ENCODE measurements around the gene RAI14.
A peak's percentile ranks its signal among the peaks of the same experiment; 100 is the strongest.

Gene RAI14

DNA sequence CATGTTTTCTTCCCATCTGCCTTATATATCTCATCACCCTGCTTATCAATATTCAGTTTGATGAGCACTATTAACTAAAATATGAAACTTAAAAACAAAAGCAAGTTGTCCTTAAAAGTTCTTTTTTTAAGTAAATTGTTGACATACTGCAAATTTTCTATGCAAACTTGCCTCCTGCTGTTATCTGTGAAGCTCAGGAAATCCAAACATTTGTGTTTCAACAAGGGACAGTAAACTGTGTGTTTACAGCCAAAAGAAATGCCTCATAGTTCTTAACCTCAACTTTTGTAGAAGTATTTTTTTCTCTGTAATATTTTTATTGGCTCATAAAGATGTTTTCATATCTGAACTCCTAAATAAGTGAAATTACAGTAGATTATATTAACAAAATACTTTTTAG, 175.2 kb downstream of the RAI14 start:
- no peak for DNase-seq

DNA sequence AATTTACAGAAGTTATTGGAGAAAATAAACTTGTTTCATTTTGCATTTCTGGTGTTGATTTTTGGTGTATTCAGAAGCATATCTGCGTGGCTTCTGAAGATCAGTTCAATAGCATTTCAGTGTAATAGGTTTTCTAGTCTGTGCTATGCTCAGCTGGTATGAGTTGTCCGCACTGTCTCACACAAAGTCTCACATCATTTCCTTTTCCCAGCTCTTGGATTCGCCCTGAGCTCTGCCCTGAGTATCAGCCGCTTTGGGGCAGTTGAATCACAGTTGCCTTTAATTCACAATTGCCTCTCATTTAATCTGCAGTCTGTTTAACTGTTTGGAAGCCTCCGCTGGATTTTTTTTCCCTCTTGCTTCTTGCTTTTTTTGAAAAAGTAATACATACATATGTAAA, 176.4 kb downstream of the RAI14 start:
- no peak for DNase-seq

DNA sequence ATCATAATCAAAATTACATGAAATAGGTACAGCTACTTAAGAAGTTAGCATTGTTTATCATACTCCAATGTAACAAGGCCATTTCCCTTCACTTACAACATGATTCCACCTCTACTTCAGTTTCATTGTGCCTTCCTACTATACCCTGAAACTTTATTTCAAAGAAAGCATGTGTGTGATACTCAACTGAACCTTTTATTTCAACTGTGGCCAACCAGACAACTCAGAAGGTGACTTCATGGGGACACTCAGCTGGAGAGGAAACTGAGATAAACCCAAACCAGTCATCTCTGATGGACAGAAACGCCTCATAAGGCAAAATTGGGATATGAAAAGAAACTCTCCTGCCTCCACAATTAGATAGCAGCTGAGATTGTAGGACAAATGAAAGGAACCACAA, 177.0 kb downstream of the RAI14 start:
- no peak for DNase-seq

DNA sequence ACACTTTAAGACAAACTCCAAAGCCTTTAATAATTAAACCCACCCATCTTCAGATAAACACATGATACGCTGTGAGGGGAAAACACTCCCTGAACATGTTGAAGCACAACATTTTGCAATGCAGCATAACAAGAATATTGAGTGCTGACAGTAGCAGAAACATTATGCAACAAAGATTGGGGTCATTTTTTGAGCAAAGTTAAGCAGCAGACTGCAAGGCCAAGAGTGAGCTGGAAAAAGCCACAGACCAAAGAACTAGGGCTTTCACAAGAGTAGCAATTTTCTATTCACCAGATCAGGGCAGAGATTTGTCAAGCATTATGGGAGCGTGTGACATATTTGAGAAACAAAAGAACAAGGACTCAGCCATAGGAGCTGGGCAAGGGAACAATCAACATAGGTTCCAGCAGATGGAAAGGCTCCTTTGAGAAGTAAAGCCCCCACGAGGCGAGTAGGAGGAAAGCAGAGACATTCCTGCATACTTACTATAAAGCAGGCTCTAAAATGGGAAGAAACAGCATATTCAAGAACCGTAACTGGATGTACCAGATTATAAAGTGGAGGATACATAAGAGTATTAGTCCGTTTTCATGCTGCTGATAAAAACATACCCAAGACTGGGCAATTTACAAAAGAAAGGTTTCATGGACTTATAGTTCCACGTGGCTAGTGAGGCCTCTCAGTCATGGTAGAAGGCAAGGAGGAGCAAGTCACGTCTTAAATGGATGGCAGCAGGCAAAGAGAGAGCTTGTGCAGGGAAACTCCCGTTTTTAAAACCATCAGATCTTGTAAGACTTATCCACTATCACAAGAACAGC, 178.1 kb downstream of the RAI14 start:
- DNase-seq = no peak

DNA sequence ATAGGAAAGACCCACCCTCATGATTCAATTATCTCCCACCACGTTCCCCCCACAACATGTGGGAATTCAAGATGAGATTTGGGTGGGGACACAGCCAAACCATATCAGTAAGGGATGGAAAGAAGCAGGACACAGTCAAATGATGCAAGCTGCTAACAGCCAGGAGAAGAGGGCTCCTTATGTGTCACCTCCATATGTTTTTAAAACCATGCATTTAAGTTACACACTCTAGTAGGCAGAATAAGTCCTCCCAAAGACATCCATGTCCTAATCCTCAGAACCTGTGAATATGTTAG, 178.6 kb downstream of the RAI14 start:
- no peak for DNase-seq

- no peak for DNase-seq
These were observed 179.5 kb downstream of the RAI14 start for GRCh38 chr5:34835664-34836063.

GRCh38 chr5:34838785-34839714, 182.9 kb downstream of the RAI14 start, which contains the start of gene TTC23L:
TSS of gene TTC23L (plus strand) at chr5:34839164. CDS start at chr5:34840672, 1,508 bp downstream.
- peak; percentile 82 to 92 (median 88) for DNase-seq

- DNase-seq = no peak
These were observed 185.7 kb downstream of the RAI14 start for GRCh38 chr5:34841816-34842215.

GRCh38 chr5:34842554-34842953, 186.4 kb downstream of the RAI14 start:
- DNase-seq = no peak

DNA sequence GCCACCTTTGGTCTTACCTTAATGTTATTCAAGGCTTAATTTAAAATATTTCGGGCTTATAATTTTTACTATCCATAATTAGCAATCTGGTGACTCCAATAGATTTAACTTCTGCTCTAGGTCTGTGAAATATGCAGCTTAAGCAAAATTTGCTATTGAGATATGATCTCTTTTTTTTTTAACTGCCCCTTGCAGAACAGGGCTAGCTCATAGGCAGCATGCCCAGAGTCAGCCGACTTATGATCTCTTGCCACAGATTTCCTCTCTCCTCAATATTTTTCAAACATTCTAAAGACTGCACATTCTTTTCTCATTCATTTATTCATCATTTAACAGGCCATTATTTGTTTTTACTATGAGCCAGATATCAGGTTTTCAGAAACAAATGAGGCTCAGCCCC, 187.4 kb downstream of the RAI14 start:
- no peak for DNase-seq

GRCh38 chr5:34844106-34844505, 188.0 kb downstream of the RAI14 start:
- no peak for DNase-seq

DNA sequence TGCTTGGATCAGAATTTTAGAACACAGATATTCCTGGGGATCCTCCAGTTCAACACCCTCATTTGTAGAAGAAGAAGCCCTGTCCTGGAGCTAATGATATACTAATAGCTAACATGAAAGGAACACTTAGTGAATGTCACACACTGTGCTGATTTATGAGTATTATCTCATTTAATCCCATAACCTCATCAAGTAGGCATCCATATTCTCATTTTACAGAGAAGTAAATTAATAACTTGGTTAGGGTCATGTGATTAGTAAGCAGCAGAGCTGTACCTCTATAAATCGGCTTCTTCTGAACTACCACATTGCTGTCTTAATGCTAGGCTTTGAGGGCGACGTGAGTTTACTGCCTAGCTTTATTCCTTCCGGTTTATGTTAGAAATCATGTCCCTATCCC, 188.9 kb downstream of the RAI14 start:
- no peak for DNase-seq

DNA sequence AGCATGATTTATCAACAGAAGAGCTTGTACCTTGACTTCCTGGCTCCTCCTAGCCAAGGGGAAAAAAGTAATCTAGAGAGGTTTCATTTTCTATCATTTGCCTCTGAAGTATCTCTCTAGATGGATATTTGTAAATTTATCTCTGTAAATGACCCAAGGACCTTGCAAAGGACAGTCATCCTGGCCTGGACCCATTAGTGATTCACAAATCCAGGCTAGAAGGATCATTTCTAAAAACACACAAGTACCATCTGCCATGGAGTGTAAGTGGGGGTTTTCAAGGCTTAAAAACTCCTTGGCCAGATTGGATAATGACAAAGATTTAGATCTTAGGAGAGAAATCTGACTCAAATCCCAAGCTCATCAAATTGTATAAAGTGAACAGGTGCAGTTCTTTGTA, 190.9 kb downstream of the RAI14 start:
- no peak for DNase-seq

DNA sequence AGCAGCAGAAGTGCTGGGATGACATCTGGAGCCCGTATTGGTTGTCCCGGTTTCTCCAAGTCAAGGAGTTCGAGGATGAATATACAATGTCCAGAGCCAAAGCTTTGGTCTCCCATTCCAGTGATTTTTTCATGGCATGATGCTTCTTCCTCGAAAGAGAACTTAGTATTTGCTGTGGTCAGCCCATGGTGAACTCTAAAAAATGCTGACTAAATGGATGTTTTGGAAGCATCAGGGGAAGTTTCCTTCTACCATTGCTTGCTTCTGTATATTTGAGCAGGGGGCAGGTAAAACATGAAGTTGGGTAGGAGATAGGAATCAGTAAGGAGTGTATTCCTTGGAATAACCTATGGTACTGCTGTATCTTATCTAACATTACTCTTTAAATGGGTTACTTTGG, 191.4 kb downstream of the RAI14 start:
- DNase-seq = no peak

GRCh38 chr5:34848230-34848629, 192.1 kb downstream of the RAI14 start:
- no peak for DNase-seq

DNA sequence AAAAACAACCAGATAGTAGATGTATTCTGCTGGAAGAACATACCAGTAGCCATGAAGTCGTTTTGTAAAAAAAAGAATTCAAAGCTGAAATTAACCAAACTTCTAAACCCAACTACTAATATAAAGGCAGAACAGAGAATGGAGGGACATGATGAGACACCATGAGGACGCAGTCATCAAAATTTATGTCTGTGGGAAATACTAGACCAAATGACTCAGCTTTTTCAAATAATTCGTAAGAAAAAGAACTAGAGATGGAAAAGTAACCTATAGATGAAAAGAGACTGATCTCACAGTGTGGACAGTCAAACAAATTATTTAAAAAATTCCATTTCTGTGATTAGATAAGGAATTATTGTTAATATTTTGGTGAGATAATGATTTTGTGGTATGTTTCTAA, 193.1 kb downstream of the RAI14 start:
- DNase-seq = no peak

DNA sequence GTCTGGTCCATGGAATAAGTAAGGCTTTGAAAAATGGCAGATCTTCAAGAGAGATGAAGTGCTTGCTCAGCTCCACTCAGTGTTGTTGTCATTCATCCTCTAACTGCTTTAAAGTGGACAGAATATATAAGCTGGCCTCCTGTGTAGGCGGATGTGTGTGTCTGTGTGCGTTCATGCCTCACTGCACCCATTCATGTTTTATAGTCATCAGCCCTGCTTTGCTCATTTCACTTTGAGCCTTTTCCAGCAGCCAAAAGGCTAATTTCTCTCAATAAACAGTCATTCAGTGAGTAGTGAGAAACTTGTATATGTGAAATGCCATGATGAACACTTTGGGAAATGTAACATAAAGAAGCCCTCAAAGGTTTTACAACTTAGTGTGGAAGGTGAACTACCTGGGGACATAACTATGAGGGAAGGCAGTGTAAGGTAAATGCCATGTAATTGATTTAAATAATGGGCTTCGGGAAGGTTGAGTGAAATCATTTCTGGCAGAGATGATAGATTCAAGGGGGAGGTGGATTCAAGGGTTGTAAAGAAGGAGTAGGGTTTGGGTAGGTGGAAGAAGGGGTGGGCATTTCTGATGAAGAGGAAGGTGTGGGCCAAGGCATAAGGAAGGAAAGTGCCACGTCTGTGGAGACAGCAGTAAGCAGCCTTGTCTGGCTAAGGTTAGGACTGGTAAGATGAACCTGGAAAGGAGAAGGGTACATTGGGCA, 198.5 kb downstream of the RAI14 start:
- no peak for DNase-seq

- DNase-seq = no peak
These were observed 201.0 kb downstream of the RAI14 start for GRCh38 chr5:34857161-34857560.

- DNase-seq = no peak
These were observed 201.8 kb downstream of the RAI14 start for GRCh38 chr5:34857894-34858293.

DNA sequence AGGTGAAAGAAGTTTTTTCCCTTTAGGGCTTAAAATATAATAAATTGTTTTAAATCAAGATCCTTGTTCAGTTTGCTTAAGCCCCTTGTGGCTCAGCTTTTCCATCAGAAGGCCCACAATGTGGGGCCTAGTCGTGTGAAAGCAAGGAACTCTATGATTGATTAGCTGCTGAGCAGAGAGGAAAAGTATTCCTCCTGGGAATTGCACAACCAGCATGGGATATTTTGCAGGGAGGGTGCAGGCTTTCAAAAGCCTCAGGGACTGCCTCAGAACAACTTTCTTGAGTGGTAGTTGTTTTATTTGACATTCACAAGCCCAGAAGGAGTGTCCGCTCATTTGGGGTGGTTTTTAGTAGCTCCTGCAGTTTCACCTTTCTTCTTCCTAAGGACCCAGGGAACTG, 202.7 kb downstream of the RAI14 start:
- DNase-seq = no peak

GRCh38 chr5:34859253-34859652, 203.1 kb downstream of the RAI14 start:
- DNase-seq = no peak

DNA sequence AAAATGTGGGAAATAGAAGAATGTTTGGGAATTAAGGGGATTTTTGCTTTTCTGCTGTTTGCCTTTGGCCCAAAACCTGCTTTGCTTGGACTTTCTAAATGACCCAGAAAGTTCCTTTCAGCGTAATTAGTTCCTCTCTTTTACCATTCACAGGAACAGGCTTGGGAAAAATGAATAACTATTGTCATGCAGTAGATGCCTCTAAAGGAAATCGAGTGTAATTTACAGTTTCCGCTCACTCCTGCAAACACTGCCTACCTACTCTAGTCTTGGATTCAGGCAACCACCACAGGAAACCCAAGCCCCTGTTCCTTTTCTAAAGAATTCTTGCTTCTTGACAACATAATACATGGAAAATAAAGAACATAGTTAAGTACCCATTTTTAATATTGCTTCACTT, 207.8 kb downstream of the RAI14 start:
- no peak for DNase-seq

- DNase-seq = no peak
These were observed 209.0 kb downstream of the RAI14 start for GRCh38 chr5:34865091-34865490.

All from stimulated activated naive CD4-positive, alpha-beta T cell (primary cell).